Endothelial cell of umbilical vein (primary cell): Measurements from ENCODE around the gene DSCAML1. TPM values are rescaled to one million over a fixed set of nuclear protein-coding genes. Genes with fewer than 3 reads are reported as not detected.

Experiments used
- BruUV-seq: library from RNA; stranded (reverse); fragments of 400-500 nt; replicated peaks from 2 replicates; lab custom pipeline; 2021; lab: Mats Ljungman, UMichigan
- CTCF ChIA-PET: fragments of 300-600, 350-600 bp; sonication (Branson Sonifier 250); formaldehyde crosslinking; loops from one replicate; lab custom pipeline; 2021; ENCODE audit warnings: antibody characterized with exemption, inconsistent platforms; lab: Charles Lee
- POLR2A ChIA-PET: fragments of 300-600, 350-600 bp; sonication (Branson Sonifier 250); formaldehyde crosslinking; loops from one replicate; lab custom pipeline; 2021; ENCODE audit warnings: antibody characterized with exemption, inconsistent platforms; lab: Charles Lee
- DNase-seq: peaks from one replicate; pipeline ENCODE4 v3.0.0-alpha.2; 2011; ENCODE audit warnings: low read depth, low spot score
- FAIRE-seq: peaks from 2 replicates; lab custom pipeline; 2011; peaks lifted over from hg19 to GRCh38; lab: Jason Lieb, UNC
- H2AFZ ChIP-seq: 2 replicates; pipeline ENCODE4 v1.6.0; 2012; ENCODE audit warnings: low read depth, low read length, control low read depth, inconsistent platforms
- H3K27ac ChIP-seq: 2 replicates; pipeline ENCODE4 v1.5.1; 2011; ENCODE audit warnings: low read depth, mild to moderate bottlenecking, control low read depth, low read length, moderate library complexity; ENCODE audit not compliant: insufficient read depth
- H3K27me3 ChIP-seq, 2 experiments: 2 replicates each; pipeline versions ENCODE4 v1.6.0 to v1.6.1; 2011; ENCODE audit warnings: low read length in 2 of 2, mixed read lengths in 1 of 2; ENCODE audit not compliant: control insufficient read depth in 2 of 2, insufficient read depth in 2 of 2
- H3K36me3 ChIP-seq, 2 experiments: 2 replicates in 1 of 2; 3 replicates in 1 of 2; pipeline ENCODE4 v1.5.1; 2011; ENCODE audit warnings: low read length in 2 of 2, mild to moderate bottlenecking in 1 of 2, moderate library complexity in 1 of 2; ENCODE audit not compliant: control insufficient read depth in 2 of 2, insufficient read depth in 2 of 2; ENCODE audit errors: extremely low read depth in 1 of 2
- H3K4me1 ChIP-seq: 3 replicates; pipeline ENCODE4 v1.5.1; 2011; ENCODE audit warnings: mild to moderate bottlenecking, low read length; ENCODE audit not compliant: control insufficient read depth, insufficient read depth; ENCODE audit errors: extremely low read depth
- H3K4me2 ChIP-seq: 2 replicates; pipeline ENCODE4 v1.6.1; 2011; ENCODE audit warnings: low read length, control low read depth, mixed read lengths; ENCODE audit not compliant: insufficient read depth
- H3K4me3 ChIP-seq, 3 experiments: fragments of 200-600 bp in 1 of 3; sonication (generic), shearing (Covaris generic) in 1 of 3; replicated peaks in 1 of 3; 2 replicates each; pipeline ENCODE4 v1.5.1; 2011 to 2016; ENCODE audit warnings: control low read depth in 3 of 3, low read length in 3 of 3, mild to moderate bottlenecking in 2 of 3, inconsistent platforms in 1 of 3, low read depth in 1 of 3, moderate library complexity in 1 of 3; ENCODE audit not compliant: insufficient read depth in 1 of 3
- H3K79me2 ChIP-seq: 2 replicates; pipeline ENCODE4 v1.6.0; 2012; ENCODE audit warnings: low read length, inconsistent platforms; ENCODE audit not compliant: control insufficient read depth, insufficient read depth
- H3K9ac ChIP-seq: replicated peaks from 2 replicates; pipeline ENCODE3; 2011; ENCODE audit warnings: low read length, control low read depth; ENCODE audit not compliant: insufficient read depth; ENCODE audit errors: extremely low read depth
- H3K9me1 ChIP-seq: replicated peaks from 3 replicates; pipeline ENCODE4 v1.6.0; 2011; ENCODE audit warnings: mild to moderate bottlenecking, low read length; ENCODE audit not compliant: control insufficient read depth, insufficient read depth; ENCODE audit errors: extremely low read depth
- H3K9me3 ChIP-seq: replicated peaks from 2 replicates; pipeline ENCODE4 v1.5.1; 2012; ENCODE audit warnings: low read length, inconsistent platforms; ENCODE audit not compliant: control insufficient read depth, insufficient read depth
- H4K20me1 ChIP-seq: replicated peaks from 2 replicates; pipeline ENCODE3; 2011; ENCODE audit warnings: mild to moderate bottlenecking, low read length; ENCODE audit not compliant: control insufficient read depth, insufficient read depth; ENCODE audit errors: extremely low read depth
- EZH2 ChIP-seq: IDR thresholded peaks from 2 replicates; pipeline ENCODE4 v1.6.1; 2012; ENCODE audit warnings: borderline replicate concordance, low read depth, mild to moderate bottlenecking, moderate library complexity, low read length, inconsistent platforms; ENCODE audit not compliant: severe bottlenecking
- FOS ChIP-seq: IDR thresholded peaks from 2 replicates; pipeline ENCODE4 v1.6.1; 2011; ENCODE audit warnings: mild to moderate bottlenecking, low read length, moderate library complexity, borderline replicate concordance; ENCODE audit not compliant: insufficient read depth
- GATA2 ChIP-seq: IDR thresholded peaks from 2 replicates; pipeline ENCODE4 v1.7.0; 2011; ENCODE audit warnings: low read depth, mild to moderate bottlenecking, moderate library complexity, mixed read lengths, low read length; ENCODE audit not compliant: insufficient read length, insufficient read depth
- JUN ChIP-seq: IDR thresholded peaks from 2 replicates; pipeline ENCODE4 v1.6.1; 2011; ENCODE audit warnings: borderline replicate concordance, low read depth; ENCODE audit not compliant: insufficient read length, insufficient read depth
- MAX ChIP-seq: IDR thresholded peaks from 2 replicates; pipeline ENCODE4 v1.6.1; 2011; ENCODE audit not compliant: insufficient read depth, insufficient read length
- MYC ChIP-seq: IDR thresholded peaks from one replicate; pipeline ENCODE4 v1.6.1; 2011; ENCODE audit warnings: mild to moderate bottlenecking, low read depth, low read length
- POLR2A ChIP-seq: IDR thresholded peaks from 2 replicates; pipeline ENCODE4 v1.6.1; 2012; ENCODE audit warnings: low read depth, mild to moderate bottlenecking, control low read depth, low read length
- POLR2AphosphoS5 ChIP-seq: IDR thresholded peaks from 2 replicates; pipeline ENCODE4 v1.6.1; 2012; ENCODE audit warnings: low read depth, mild to moderate bottlenecking, control low read depth, low read length, moderate library complexity; ENCODE audit not compliant: insufficient read depth
- dilution Hi-C: fragments of 300-500 bp; cut with MboI; formaldehyde crosslinking; loops from one replicate; pipeline ENCODE4 v1.15.0; 2019; ENCODE audit warnings: low sequenced_read_pairs; ENCODE audit not compliant: extremely low pct_ligation_motif_present
- intact Hi-C: fragments of 100-400 bp; cut with micrococcal nuclease; formaldehyde crosslinking; loops from one replicate; pipeline ENCODE4 v1.10.0; 2022
- polyA plus RNA-seq, 4 experiments: library from polyadenylated mRNA; depleted of rRNA in 3 of 4; stranded (reverse) in 3 of 4; unstranded in 1 of 4; fragments of >200 nt; gene quantifications; 2 replicates each; pipeline versions ENCODE4 v1.2.1 to v1.2.3, GENCODE V29; 2011 to 2012; ENCODE audit warnings: missing spikeins in 1 of 4
- total RNA-seq: library from RNA; stranded (reverse); gene quantifications from 2 replicates; pipeline ENCODE4 v1.2.3, GENCODE V29; 2021
- TF ChIP-seq, protein P1 (sequence below), 2 donors: IDR thresholded peaks; 1 replicate in 1 of 2; 2 replicates in 1 of 2; pipeline ENCODE4 v1.5.1; 2011; ENCODE audit warnings: low read length in 2 of 2, mild to moderate bottlenecking in 2 of 2, moderate library complexity in 2 of 2, control low read depth in 1 of 2, inconsistent platforms in 1 of 2, low read depth in 1 of 2; ENCODE audit not compliant: insufficient read depth in 1 of 2; ENCODE audit errors: extremely low read depth in 1 of 2

DSCAML1 gene
- total and polyA plus RNA-seq, 2 donors (not counting 3 experiments of a cell fraction or from before 2014, with no cell fraction given), result not detected

GRCh38 chr11:117745346-117745745 lies 51.7 kb downstream of the DSCAML1 start:
- Histone ChIP-seq H3K4me1 (no peaks in the 10 kb centered on the region), H3K4me3 (no peak overlapping the region), H3K9ac (no peak overlapping the region), H2AFZ (no peak overlapping the region), H3K9me3 (no peaks in the 10 kb centered on the region), H3K79me2 (no peaks in the 10 kb centered on the region), H3K4me2 (no peak overlapping the region), H3K27me3 (no peaks in the 10 kb centered on the region), H3K27ac (no peak overlapping the region), H3K9me1 (no peaks in the 10 kb centered on the region), H4K20me1 (no peaks in the 10 kb centered on the region), H3K36me3 (no peaks in the 10 kb centered on the region)
- no peak for FAIRE-seq
- BruUV-seq, result no TSS peak
- ChIA-PET POLR2A (no interaction called here), CTCF (no interaction called here)
- dilution Hi-C loops (no loop called here), intact Hi-C loops (no loop called here)
- DNase-seq, result no peak
- TF ChIP-seq, protein P1, sequence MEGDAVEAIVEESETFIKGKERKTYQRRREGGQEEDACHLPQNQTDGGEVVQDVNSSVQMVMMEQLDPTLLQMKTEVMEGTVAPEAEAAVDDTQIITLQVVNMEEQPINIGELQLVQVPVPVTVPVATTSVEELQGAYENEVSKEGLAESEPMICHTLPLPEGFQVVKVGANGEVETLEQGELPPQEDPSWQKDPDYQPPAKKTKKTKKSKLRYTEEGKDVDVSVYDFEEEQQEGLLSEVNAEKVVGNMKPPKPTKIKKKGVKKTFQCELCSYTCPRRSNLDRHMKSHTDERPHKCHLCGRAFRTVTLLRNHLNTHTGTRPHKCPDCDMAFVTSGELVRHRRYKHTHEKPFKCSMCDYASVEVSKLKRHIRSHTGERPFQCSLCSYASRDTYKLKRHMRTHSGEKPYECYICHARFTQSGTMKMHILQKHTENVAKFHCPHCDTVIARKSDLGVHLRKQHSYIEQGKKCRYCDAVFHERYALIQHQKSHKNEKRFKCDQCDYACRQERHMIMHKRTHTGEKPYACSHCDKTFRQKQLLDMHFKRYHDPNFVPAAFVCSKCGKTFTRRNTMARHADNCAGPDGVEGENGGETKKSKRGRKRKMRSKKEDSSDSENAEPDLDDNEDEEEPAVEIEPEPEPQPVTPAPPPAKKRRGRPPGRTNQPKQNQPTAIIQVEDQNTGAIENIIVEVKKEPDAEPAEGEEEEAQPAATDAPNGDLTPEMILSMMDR (IDR thresholded peaks at IDR 0.05; ENCODE audit: extremely low read depth in 1 of 2, insufficient read depth in 1 of 2, low read depth in 1 of 2, low read length in 2 of 2), result no peak
- TF ChIP-seq MAX (no peak), FOS (no peak), MYC (no peak), JUN (no peak), POLR2AphosphoS5 (no peak), EZH2 (no peak), POLR2A (no peak), GATA2 (no peak)
